GM23338 (cell line): ENCODE measurements around the gene MAPRE2. TPM values are rescaled to one million over a fixed set of nuclear protein-coding genes. Genes with fewer than 3 reads are reported as not detected.

Source experiments
- ATAC-seq: fragments of 200-7000 bp; cut with Tn5 transposase; 3 replicates; pipeline ENCODE4 v1.9.1; 2020
- DNase-seq: peaks from one replicate; pipeline ENCODE4 v3.0.0-alpha.2; 2015; ENCODE audit warnings: low spot score
- H2AFZ ChIP-seq: fragments of 200-600 bp; sonication (generic); 2 replicates; pipeline ENCODE4 v1.8.0; 2016; ENCODE audit warnings: antibody characterized with exemption, mild to moderate bottlenecking, moderate library complexity
- H3F3A ChIP-seq: fragments of 200-600 bp; sonication (generic); replicated peaks from 2 replicates; pipeline ENCODE4 v1.8.0; 2017; ENCODE audit warnings: antibody characterized with exemption, mixed run types, low read depth
- H3K27ac ChIP-seq: fragments of 200-600 bp; sonication (generic); 2 replicates; pipeline ENCODE4 v1.6.1; 2016; ENCODE audit warnings: low read depth
- H3K27me3 ChIP-seq: fragments of 200-600 bp; sonication (generic); 2 replicates; pipeline ENCODE4 v1.8.0; 2016; ENCODE audit warnings: mild to moderate bottlenecking, mixed run types, moderate library complexity; ENCODE audit not compliant: insufficient read depth
- H3K36me3 ChIP-seq: fragments of 200-600 bp; sonication (generic); 2 replicates; pipeline ENCODE4 v1.8.0; 2016; ENCODE audit warnings: mild to moderate bottlenecking; ENCODE audit not compliant: insufficient read depth
- H3K4me1 ChIP-seq: fragments of 200-600 bp; sonication (generic); 2 replicates; pipeline ENCODE4 v1.8.0; 2016; ENCODE audit warnings: mild to moderate bottlenecking, moderate library complexity; ENCODE audit not compliant: insufficient read depth
- H3K4me2 ChIP-seq: fragments of 200-600 bp; sonication (generic); 2 replicates; pipeline ENCODE4 v1.7.1; 2017; ENCODE audit warnings: mixed run types
- H3K4me3 ChIP-seq: fragments of 200-600 bp; sonication (generic); 2 replicates; pipeline ENCODE4 v1.6.1; 2016; ENCODE audit warnings: mixed run types
- H3K79me2 ChIP-seq: fragments of 200-600 bp; sonication (generic); replicated peaks from 2 replicates; pipeline ENCODE4 v1.8.0; 2017; ENCODE audit warnings: mild to moderate bottlenecking; ENCODE audit not compliant: insufficient read depth
- H3K9me2 ChIP-seq: fragments of 200-600 bp; sonication (generic); 2 replicates; pipeline ENCODE4 v1.8.0; 2017; ENCODE audit not compliant: insufficient read depth
- H4K20me1 ChIP-seq: fragments of 200-600 bp; sonication (generic); replicated peaks from 2 replicates; pipeline ENCODE4 v1.8.0; 2017; ENCODE audit warnings: mild to moderate bottlenecking; ENCODE audit not compliant: insufficient read depth
- H3K27ac Mint-ChIP-seq: 2 replicates; pipeline ENCODE4 v1.8.0; 2020; ENCODE audit warnings: inconsistent platforms, mild to moderate bottlenecking, moderate library complexity, mixed read lengths
- H3K27me3 Mint-ChIP-seq: 3 replicates; pipeline ENCODE4 v1.8.0; 2022; ENCODE audit warnings: low read depth, mild to moderate bottlenecking, moderate library complexity, mixed read lengths, inconsistent platforms; ENCODE audit not compliant: insufficient read depth, poor library complexity
- H3K36me3 Mint-ChIP-seq: 3 replicates; pipeline ENCODE4 v1.8.0; 2021; ENCODE audit warnings: low read depth, mild to moderate bottlenecking, inconsistent platforms, moderate library complexity, mixed read lengths
- H3K4me1 Mint-ChIP-seq: 3 replicates; pipeline ENCODE4 v1.8.0; 2020; ENCODE audit warnings: mild to moderate bottlenecking, inconsistent platforms, mixed read lengths
- H3K4me3 Mint-ChIP-seq: 3 replicates; pipeline ENCODE4 v1.8.0; 2021; ENCODE audit warnings: moderate library complexity, mild to moderate bottlenecking, inconsistent platforms, mixed read lengths
- H3K9me3 Mint-ChIP-seq: 3 replicates; pipeline ENCODE4 v1.8.0; 2020; ENCODE audit warnings: moderate library complexity, mild to moderate bottlenecking, inconsistent platforms, mixed read lengths
- CREB1 ChIP-seq: fragments of 250-450 bp; sonication (Bioruptor Pico); IDR thresholded peaks from 2 replicates; pipeline ENCODE4 v1.5.0; 2020; ENCODE audit warnings: low read depth, mild to moderate bottlenecking, moderate library complexity
- CTCF ChIP-seq, 2 experiments: fragments of 200-600 bp in 1 of 2; sonication (generic) in 1 of 2; conservative IDR thresholded peaks; 2 replicates each; pipeline versions ENCODE4 v1.5.1 to v1.6.1; 2016 to 2017; ENCODE audit warnings: antibody characterized with exemption in 2 of 2, low read depth in 2 of 2, mild to moderate bottlenecking in 2 of 2, moderate library complexity in 1 of 2
- EZH2 ChIP-seq: fragments of 200-600 bp; sonication (generic); IDR thresholded peaks from one replicate; pipeline ENCODE4 v1.8.0; 2017; ENCODE audit warnings: antibody characterized with exemption, mild to moderate bottlenecking, low read depth; ENCODE audit not compliant: unreplicated experiment
- EZH2phosphoT487 ChIP-seq: fragments of 200-600 bp; sonication (generic); IDR thresholded peaks from one replicate; pipeline ENCODE4 v1.8.1; 2018; ENCODE audit warnings: antibody characterized with exemption; ENCODE audit not compliant: unreplicated experiment
- JUNB ChIP-seq: IDR thresholded peaks from one replicate; pipeline ENCODE4 v1.6.1; 2016; ENCODE audit warnings: antibody characterized with exemption; ENCODE audit not compliant: unreplicated experiment
- NANOG ChIP-seq: IDR thresholded peaks from 2 replicates; pipeline ENCODE4 v1.6.1; 2016; ENCODE audit warnings: antibody characterized with exemption, borderline replicate concordance
- POLR2AphosphoS5 ChIP-seq: IDR thresholded peaks from 2 replicates; pipeline ENCODE4 v1.6.1; 2016; ENCODE audit warnings: antibody characterized with exemption, low read depth
- REST ChIP-seq: IDR thresholded peaks from one replicate; pipeline ENCODE4 v1.6.1; 2018; ENCODE audit warnings: antibody characterized with exemption; ENCODE audit not compliant: unreplicated experiment
- STAT1 ChIP-seq: IDR thresholded peaks from one replicate; pipeline ENCODE4 v1.6.1; 2016; ENCODE audit warnings: antibody characterized with exemption; ENCODE audit not compliant: unreplicated experiment
- ZNF114 ChIP-seq: fragments of 250-450 bp; sonication (Bioruptor Pico); IDR thresholded peaks from 2 replicates; pipeline ENCODE4 v1.5.0; 2020; ENCODE audit warnings: mild to moderate bottlenecking, moderate library complexity
- ZNF331 ChIP-seq: fragments of 250-450 bp; sonication (Bioruptor Pico); IDR thresholded peaks from 2 replicates; pipeline ENCODE4 v1.5.0; 2020; ENCODE audit warnings: low read depth, mild to moderate bottlenecking, moderate library complexity
- ZNF462 ChIP-seq: fragments of 250-450 bp; sonication (Bioruptor Pico); IDR thresholded peaks from 2 replicates; pipeline ENCODE4 v1.5.0; 2020; ENCODE audit warnings: mild to moderate bottlenecking, moderate library complexity
- polyA plus RNA-seq: library from polyadenylated mRNA; unstranded; fragments of >200 nt; fragmentation: Nextera tagmentation; extraction: Ambion mirVana; gene quantifications from 2 replicates; pipeline ENCODE4 v1.2.1, GENCODE V29; 2016
- total RNA-seq: library from RNA; depleted of rRNA; stranded (reverse); fragments of >200 nt; shearing (Covaris generic); gene quantifications from 2 replicates; pipeline ENCODE4 v1.2.3, GENCODE V29; 2014
- TF ChIP-seq, protein P1 (sequence below): IDR thresholded peaks from 2 replicates; pipeline ENCODE4 v1.6.1; 2016; ENCODE audit warnings: antibody characterized with exemption

The MAPRE2 gene
- total and polyA plus RNA-seq, 2 experiments from 2014 or later, result 17.8 to 40.4 TPM

DNA sequence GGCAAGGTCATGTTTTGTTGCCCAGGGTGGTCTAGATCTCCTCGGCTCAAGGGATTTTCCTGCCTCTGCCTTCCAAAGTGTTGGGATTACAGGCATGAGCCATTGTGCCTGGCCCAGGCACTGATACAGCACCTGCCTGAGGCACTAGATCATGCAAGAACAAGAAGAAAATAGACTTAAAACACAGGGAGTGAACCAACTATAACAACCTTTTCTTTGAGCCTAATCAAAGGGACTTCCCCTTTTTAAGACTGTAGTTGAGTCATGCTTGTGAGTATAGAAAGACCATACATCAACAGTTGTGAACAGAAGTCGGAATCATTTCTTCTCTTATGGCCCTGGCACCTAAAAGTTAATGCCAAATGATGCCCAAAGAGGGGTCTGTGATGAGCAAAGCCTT is 47.9 kb upstream of the MAPRE2 start (continued):
- TF ChIP-seq EZH2phosphoT487 (no peak), CREB1 (CRISPR knock-in tag) (no peak), POLR2AphosphoS5 (no peak)

DNA sequence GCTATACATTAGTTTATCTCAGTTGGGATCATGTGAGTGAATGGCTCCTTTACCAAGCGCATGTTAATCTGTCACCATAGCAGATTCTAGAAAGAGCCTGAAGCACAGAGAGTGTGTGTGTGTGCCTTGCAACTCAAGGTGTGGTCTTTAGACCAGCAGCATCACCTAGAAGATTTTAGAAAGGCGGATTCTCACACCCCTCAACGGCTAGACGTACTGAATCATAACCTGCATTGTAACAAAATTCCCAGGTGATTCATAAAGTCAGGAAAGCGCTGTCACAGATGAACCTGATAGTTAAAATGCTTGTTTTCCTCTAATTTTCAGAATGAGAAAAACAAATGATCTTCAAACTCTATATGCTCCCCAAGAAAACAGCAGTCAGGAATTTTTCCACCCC is 45.5 kb upstream of the MAPRE2 start:
- DNase-seq, result no peak
- Histone ChIP-seq H3K4me3 (no peak overlapping the region), H3K36me3 (0 out of 2 replicates have a peak, but pooled peaks cover 5% of the 10 kb centered on the region), H2AFZ (no peak overlapping the region), H3K9me2 (no peaks in the 10 kb centered on the region), H3K79me2 (no peaks in the 10 kb centered on the region), H3K4me1 (peaks cover 8% of the 10 kb centered on the region; the same call in 1 of the 2 replicates), H3F3A (no peaks in the 10 kb centered on the region), H3K27ac (no peak overlapping the region), H4K20me1 (no peaks in the 10 kb centered on the region), H3K4me2 (no peak overlapping the region), H3K27me3 (no peaks in the 10 kb centered on the region)
- ATAC-seq, result no peak
- Mint-ChIP-seq H3K36me3 (peaks cover 20% of the 10 kb centered on the region), H3K4me3 (no peak overlapping the region), H3K27me3 (no peaks in the 10 kb centered on the region), H3K9me3 (peaks cover 25% of the 10 kb centered on the region), H3K27ac (no peak overlapping the region), H3K4me1 (no peaks in the 10 kb centered on the region)
- TF ChIP-seq NANOG (no peak), POLR2AphosphoS5 (no peak), EZH2 (no peak), CREB1 (CRISPR knock-in tag) (no peak), CTCF (conservative IDR thresholded peaks at IDR 0.05; ENCODE audit: low read depth in 2 of 2) (no peak), JUNB (no peak), EZH2phosphoT487 (no peak), REST (no peak), ZNF331 (no peak), ZNF114 (CRISPR knock-in tag) (no peak), ZNF462 (CRISPR knock-in tag) (no peak), STAT1 (no peak)
- TF ChIP-seq, protein P1, sequence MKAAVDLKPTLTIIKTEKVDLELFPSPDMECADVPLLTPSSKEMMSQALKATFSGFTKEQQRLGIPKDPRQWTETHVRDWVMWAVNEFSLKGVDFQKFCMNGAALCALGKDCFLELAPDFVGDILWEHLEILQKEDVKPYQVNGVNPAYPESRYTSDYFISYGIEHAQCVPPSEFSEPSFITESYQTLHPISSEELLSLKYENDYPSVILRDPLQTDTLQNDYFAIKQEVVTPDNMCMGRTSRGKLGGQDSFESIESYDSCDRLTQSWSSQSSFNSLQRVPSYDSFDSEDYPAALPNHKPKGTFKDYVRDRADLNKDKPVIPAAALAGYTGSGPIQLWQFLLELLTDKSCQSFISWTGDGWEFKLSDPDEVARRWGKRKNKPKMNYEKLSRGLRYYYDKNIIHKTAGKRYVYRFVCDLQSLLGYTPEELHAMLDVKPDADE, result no peak
